Left ventricle myocardium inferior (tissue), 1 donor: Measurements from ENCODE around the gene IFNL4. TPM values are rescaled to one million over a fixed set of nuclear protein-coding genes. Genes with fewer than 3 reads are reported as not detected.
"Not testable (repeated sequence)": the region's sequence is repeated elsewhere in the genome, so short reads cannot be mapped to it uniquely, and the experiment has no call there.

Source experiments
- DNase-seq: peaks from one replicate; pipeline ENCODE4 v3.0.0-alpha.2; 2020
- H3K27ac ChIP-seq: fragments of 200-600 bp; replicated peaks from 2 replicates; pipeline ENCODE4 v1.8.0; 2021
- H3K27me3 ChIP-seq: fragments of 200-600 bp; 2 replicates; pipeline ENCODE4 v1.8.0; 2021; ENCODE audit warnings: low read depth
- H3K36me3 ChIP-seq: fragments of 200-600 bp; 2 replicates; pipeline ENCODE4 v1.8.0; 2021
- H3K4me1 ChIP-seq: fragments of 200-600 bp; 2 replicates; pipeline ENCODE4 v1.8.0; 2021
- H3K4me3 ChIP-seq: fragments of 200-600 bp; 2 replicates; pipeline ENCODE4 v1.8.0; 2021; ENCODE audit warnings: mild to moderate bottlenecking, moderate library complexity
- H3K9me3 ChIP-seq: fragments of 200-600 bp; replicated peaks from 2 replicates; pipeline ENCODE4 v1.8.0; 2021
- CTCF ChIP-seq: fragments of 200-600 bp; IDR thresholded peaks from 2 replicates; pipeline ENCODE4 v1.8.0; 2021; ENCODE audit warnings: antibody characterized with exemption, mild to moderate bottlenecking, borderline replicate concordance
- intact Hi-C: fragments of 100-400 bp; cut with micrococcal nuclease; formaldehyde crosslinking; loops from one replicate; pipeline ENCODE4 v1.11.0; 2022
- total RNA-seq: library from RNA; stranded (reverse); fragmentation: NEBNext Ultra II Directional; extraction: Animal tissue kit (Norgen Biotek cat#: 25700); gene quantifications from one replicate; pipeline ENCODE4 v1.2.1, GENCODE V29; 2021
- donor health status: DM: no; HTN: yes; CAD: no; lungs with severe emphysema.

IFNL4 gene
- total RNA-seq, 1 donor from 2014 or later = not detected

DNA sequence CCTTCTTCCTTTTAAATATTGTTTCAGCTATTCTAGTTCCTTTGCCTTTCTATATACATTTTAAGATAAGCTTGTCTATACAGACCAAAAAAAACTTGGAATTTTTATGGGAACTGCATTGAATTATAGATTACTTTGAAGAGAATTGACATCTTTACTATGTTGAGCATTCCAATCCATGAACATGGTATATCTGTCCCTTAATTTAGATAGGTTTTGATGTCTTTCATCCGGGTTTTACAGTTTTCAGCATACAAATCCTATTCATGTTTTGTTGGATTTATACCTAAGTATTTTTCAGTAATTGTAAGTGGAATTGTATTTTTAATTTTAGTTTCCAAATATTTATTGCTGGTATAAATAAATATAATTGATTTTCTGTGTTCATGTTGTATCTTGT, 35.4 kb upstream of the IFNL4 start:
- intact Hi-C loops = no loop called here
- peaks cover 62% of the 10 kb centered on the region for H3K9me3 ChIP-seq
- no peaks in the 10 kb centered on the region for H3K4me1 ChIP-seq
- peaks cover 45% of the 10 kb centered on the region for H3K27me3 ChIP-seq
- no peak for TF ChIP-seq CTCF
- H3K36me3 ChIP-seq = no peaks in the 10 kb centered on the region
- no peak for DNase-seq
- H3K27ac ChIP-seq = no peak overlapping the region
- no peak overlapping the region for H3K4me3 ChIP-seq

- Histone ChIP-seq H3K27ac (no peak overlapping the region), H3K4me1 (no peaks in the 10 kb centered on the region), H3K4me3 (no peak overlapping the region), H3K9me3 (peaks cover 46% of the 10 kb centered on the region), H3K36me3 (no peaks in the 10 kb centered on the region), H3K27me3 (peaks cover 56% of the 10 kb centered on the region)
- DNase-seq = no peak
- TF ChIP-seq CTCF = no peak
- intact Hi-C loops = no loop called here
Measured at GRCh38 chr19:39282021-39282420, 33.4 kb upstream of the IFNL4 start.

- H3K36me3 ChIP-seq = no peaks in the 10 kb centered on the region
- intact Hi-C loops = no loop called here
- peaks cover 66% of the 10 kb centered on the region for H3K27me3 ChIP-seq
- peaks cover 18% of the 10 kb centered on the region for H3K9me3 ChIP-seq
- no peak overlapping the region for H3K4me3 ChIP-seq
- no peak for TF ChIP-seq CTCF
- H3K4me1 ChIP-seq = no peaks in the 10 kb centered on the region
- DNase-seq = no peak
- H3K27ac ChIP-seq = no peak overlapping the region
Measured at GRCh38 chr19:39277598-39277997, 28.9 kb upstream of the IFNL4 start.

DNA sequence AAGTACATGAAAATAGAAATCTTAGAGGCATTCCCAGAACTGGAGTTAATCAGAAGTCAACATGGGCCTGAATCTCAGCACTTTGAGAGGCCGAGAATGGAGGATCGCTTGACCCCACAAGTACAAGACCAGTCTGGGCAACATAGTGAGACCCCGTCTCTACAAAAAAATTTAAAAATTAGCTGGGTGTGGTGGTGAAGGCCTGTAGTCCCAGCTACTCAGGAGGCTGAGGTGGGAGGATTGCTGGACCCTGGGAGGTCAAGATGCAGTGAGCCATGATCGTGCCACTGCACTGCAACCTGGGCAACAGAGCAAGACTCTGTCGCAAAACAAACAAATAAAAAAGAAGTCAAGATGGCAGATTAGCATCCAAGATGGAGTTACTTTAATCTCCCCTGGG, 28.1 kb upstream of the IFNL4 start:
- intact Hi-C loops = no loop called here
- DNase-seq = no peak
- no peaks in the 10 kb centered on the region for H3K36me3 ChIP-seq

GRCh38 chr19:39275578-39275977, 26.9 kb upstream of the IFNL4 start:
- DNase-seq = no peak
- Histone ChIP-seq H3K4me3 (no peak overlapping the region), H3K27ac (no peak overlapping the region), H3K36me3 (no peaks in the 10 kb centered on the region), H3K27me3 (peaks cover 73% of the 10 kb centered on the region), H3K9me3 (no peaks in the 10 kb centered on the region), H3K4me1 (no peaks in the 10 kb centered on the region)
- no peak for TF ChIP-seq CTCF
- intact Hi-C loops = no loop called here

More for the DNA sequence above, 28.1 kb upstream of the IFNL4 start:
- H3K27me3 ChIP-seq = peaks cover 65% of the 10 kb centered on the region
- no peak overlapping the region for H3K27ac ChIP-seq
- no peak overlapping the region for H3K4me3 ChIP-seq
- peaks cover 9% of the 10 kb centered on the region for H3K9me3 ChIP-seq
- no peak for TF ChIP-seq CTCF
- H3K4me1 ChIP-seq = no peaks in the 10 kb centered on the region

- H3K4me3 ChIP-seq, H3K36me3 ChIP-seq, H3K9me3 ChIP-seq, H3K4me1 ChIP-seq, DNase-seq, intact Hi-C loops, H3K27ac ChIP-seq: not testable (repeated sequence)
- peaks cover 77% of the 10 kb centered on the region for H3K27me3 ChIP-seq
Measured at GRCh38 chr19:39273859-39274258, 25.2 kb upstream of the IFNL4 start.
